Astrocyte of the spinal cord (primary cell): ENCODE data around the gene ZNF98.

Experiments used
- DNase-seq: peaks from one replicate; pipeline ENCODE4 v3.0.0; 2011; ENCODE audit warnings: low read depth, low spot score
- H3K4me3 ChIP-seq: 2 replicates; pipeline ENCODE4 v1.5.1; 2011; ENCODE audit warnings: low read depth, mild to moderate bottlenecking, low read length, moderate library complexity
- CTCF ChIP-seq: IDR thresholded peaks from 2 replicates; pipeline ENCODE4 v1.5.1; 2012; ENCODE audit warnings: low read depth, mild to moderate bottlenecking, low read length, inconsistent platforms
- in situ Hi-C: cut with HindIII; loops from 2 replicates; pipeline ENCODE4 v1.10.0; 2017; ENCODE audit warnings: low sequenced_read_pairs

The ZNF98 gene

DNA sequence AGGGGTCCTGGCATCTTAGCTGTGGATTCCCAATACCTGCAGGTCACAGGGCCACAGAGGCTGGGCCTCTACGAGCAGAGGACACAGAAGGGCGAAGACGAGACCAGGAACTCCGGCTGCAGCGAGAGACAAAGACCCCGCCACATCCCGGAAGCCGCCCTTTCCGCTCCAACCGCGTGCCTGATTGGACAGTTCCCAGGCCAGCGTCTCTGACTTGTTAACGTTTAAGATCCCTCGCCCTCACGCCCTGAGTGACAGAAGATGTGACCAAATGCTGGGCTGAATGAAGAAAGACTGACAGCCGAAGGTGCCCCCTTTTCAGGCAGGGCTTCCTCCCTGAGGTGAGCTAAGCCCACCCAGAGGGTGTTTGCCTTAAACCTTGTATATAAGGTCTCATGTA, at the start of gene ZNF98:
Gene ZNF98, minus strand, starts transcription at position 136 of the 400 bp plus-strand sequence. Its CDS starts 122 bp downstream, at position 14.
- in situ Hi-C loops = no loop called here
- DNase-seq = no peak
- H3K4me3 ChIP-seq = no peak within 1 kb of the TSS
- no peak for TF ChIP-seq CTCF

- no peak for TF ChIP-seq CTCF
- no peak for DNase-seq
- in situ Hi-C loops = no loop called here
- no peak overlapping the region for H3K4me3 ChIP-seq
Observed at GRCh38 chr19:22446605-22447004, 24.5 kb upstream of the ZNF98 start.

DNA sequence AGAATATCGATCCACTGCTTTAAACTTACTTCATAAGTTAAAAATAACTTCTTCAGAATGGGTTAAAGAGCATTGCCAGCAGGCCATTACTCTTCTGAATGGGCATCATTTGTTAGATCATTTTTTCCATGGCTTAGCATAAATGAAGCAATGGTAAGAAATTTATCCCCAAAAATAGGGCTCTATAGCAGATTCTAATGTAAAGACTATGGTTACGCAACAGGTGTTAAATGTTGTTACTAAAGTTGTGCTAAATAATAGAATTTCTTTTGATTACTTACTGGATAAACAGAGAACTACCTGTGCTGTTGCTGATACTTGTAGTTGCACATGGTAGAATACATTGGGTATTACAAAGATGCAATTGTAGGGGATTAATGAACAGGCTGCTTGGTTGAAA, 15.9 kb upstream of the ZNF98 start:
- no peak for DNase-seq
- TF ChIP-seq CTCF = no peak
- no peak overlapping the region for H3K4me3 ChIP-seq
- in situ Hi-C loops = no loop called here

GRCh38 chr19:22427960-22428913, 6.1 kb upstream of the ZNF98 start:
- no peak for TF ChIP-seq CTCF
- in situ Hi-C loops = no loop called here
- H3K4me3 ChIP-seq = no peak overlapping the region
- no peak for DNase-seq

DNA sequence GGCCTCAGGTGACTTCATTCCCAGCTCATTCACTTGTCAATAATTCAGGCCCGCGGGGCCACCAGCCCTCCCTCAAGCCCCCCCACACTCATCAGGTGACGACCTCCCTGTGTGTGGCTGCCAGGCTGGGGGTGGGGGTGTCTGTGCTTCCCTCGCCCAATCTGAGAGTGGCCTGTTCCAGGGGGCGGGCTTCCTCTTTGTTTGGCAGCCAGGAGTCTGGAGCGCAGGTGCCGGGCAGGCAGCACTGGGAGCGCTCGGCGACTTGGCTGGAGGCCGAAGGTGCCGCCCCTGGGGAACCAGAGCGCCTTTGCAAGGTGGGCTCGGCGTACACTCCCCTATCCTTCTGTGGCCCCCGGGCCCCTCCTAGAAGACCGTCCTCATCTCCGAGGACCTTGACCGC, 5.4 kb upstream of the ZNF98 start:
- no peak for TF ChIP-seq CTCF
- in situ Hi-C loops = no loop called here
- no peak for DNase-seq
- no peak overlapping the region for H3K4me3 ChIP-seq

DNA sequence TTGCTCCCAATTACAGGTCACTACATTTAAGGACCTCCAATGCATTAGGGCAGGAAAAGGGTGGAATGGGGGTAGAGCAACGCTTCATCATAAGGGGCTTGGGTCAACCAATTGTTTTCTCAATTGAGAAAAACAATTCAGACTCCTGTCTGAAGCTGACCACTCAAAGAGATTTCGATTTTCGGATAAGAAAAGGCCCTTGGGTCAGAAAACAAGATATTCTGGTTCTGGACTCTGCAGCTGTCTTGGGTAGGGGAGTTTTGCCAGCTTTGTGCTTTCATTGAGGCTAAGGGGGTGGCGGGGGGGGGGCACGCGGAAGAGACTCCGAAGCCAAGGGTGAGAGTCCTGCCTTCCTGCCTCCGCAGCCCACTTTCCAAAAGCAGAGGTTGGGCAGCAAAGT, 4.8 kb upstream of the ZNF98 start:
- DNase-seq = no peak
- TF ChIP-seq CTCF = no peak
- in situ Hi-C loops = no loop called here
- no peak overlapping the region for H3K4me3 ChIP-seq
